Right lobe of liver (tissue), 6 donors: ENCODE results near the gene SMPD1. TPM values are rescaled to one million over a fixed set of nuclear protein-coding genes. Genes with fewer than 3 reads are reported as not detected.

Experiments
- ATAC-seq, 4 donors: fragments of 200-7000 bp; cut with Tn5 transposase; one replicate each; pipeline ENCODE4 v1.9.1; 2020; ENCODE audit warnings: mild to moderate bottlenecking in 4 of 4, moderate library complexity in 4 of 4
- DNase-seq, 3 donors: peaks; one replicate each; pipeline ENCODE4 v3.0.0-alpha.2; 2020
- H3K27ac ChIP-seq, 3 donors: fragments of 200-600 bp; one replicate each; pipeline ENCODE4 v1.8.0; 2022
- H3K27me3 ChIP-seq, 2 donors: fragments of 200-600 bp; one replicate each; pipeline ENCODE4 v1.8.0; 2022
- H3K36me3 ChIP-seq, 4 donors: fragments of 200-600 bp; sonication (generic) in 1 of 4; one replicate each; pipeline versions ENCODE4 v1.5.1 to v1.8.0; 2017 to 2022; ENCODE audit warnings: control low read depth in 1 of 4
- H3K4me1 ChIP-seq, 4 donors: fragments of 200-600 bp; sonication (generic) in 1 of 4; one replicate each; pipeline versions ENCODE4 v1.5.1 to v1.8.0; 2017 to 2022; ENCODE audit warnings: control low read depth in 1 of 4
- H3K4me3 ChIP-seq, 3 donors: fragments of 200-600 bp; one replicate each; pipeline ENCODE4 v1.8.0; 2022
- H3K9me3 ChIP-seq, 4 donors: fragments of 200-600 bp; sonication (generic) in 1 of 4; one replicate each; pipeline versions ENCODE4 v1.5.1 to v1.8.0; 2017 to 2022; ENCODE audit warnings: control low read depth in 1 of 4
- CTCF ChIP-seq, 4 donors: fragments of 200-600 bp in 3 of 4; fragments of 450-650 bp in 1 of 4; IDR thresholded peaks; one replicate each; pipeline versions ENCODE4 v1.5.1 to v1.8.0; 2016 to 2022; ENCODE audit warnings: antibody characterized with exemption in 4 of 4, mild to moderate bottlenecking in 2 of 4
- POLR2A ChIP-seq: fragments of 450-650 bp; IDR thresholded peaks from one replicate; pipeline ENCODE4 v1.6.1; 2017; ENCODE audit warnings: antibody characterized with exemption, mild to moderate bottlenecking
- WGBS: methylation state at CpG from one replicate; pipeline ENCODE4 v1.1.6; 2018; ENCODE audit warnings: low coverage, low lambda C conversion rate; ENCODE audit not compliant: insufficient coverage; ENCODE audit errors: missing lambda C conversion rate; 5-methylcytosine and 5-hydroxymethylcytosine counted together
- intact Hi-C, 2 donors: fragments of 100-400 bp; cut with DNase I; formaldehyde crosslinking; loops; one replicate each; pipeline versions ENCODE4 v1.11.2 to v1.14.1; 2022
- total RNA-seq, 6 experiments: library from RNA; depleted of rRNA in 2 of 6; stranded (reverse); fragments of >200 nt in 2 of 6; fragmentation: NEBNext Ultra II Directional in 3 of 6; extraction: Animal tissue kit (Norgen Biotek cat#: 25700) in 3 of 6; gene quantifications; one replicate each; pipeline versions ENCODE4 v1.1.0 to v1.2.4, GENCODE V29; 2016 to 2023
- donor health status: DM: no; HTN: yes; CAD: no.
- donor health status: DM: no; HTN: no; CAD: no.
- donor health status: DM: no; HTN: no; CAD: no.
- donor health status: DM: no; HTN: yes; CAD: no.
- donor health status: DM: no; HTN: yes; CAD: no.

The SMPD1 gene
- total RNA-seq, 6 experiments from 2014 or later, result 45.3 to 77.9 (median 57.3) TPM

GRCh38 chr11:6410695-6411430 is 20.6 kb downstream of the SMPD1 start:
- TF ChIP-seq CTCF (IDR thresholded peaks at IDR 0.05) (no peak), POLR2A (no peak)
- no peak overlapping the region for H3K27ac ChIP-seq

GRCh38 chr11:6411594-6412031 is 21.3 kb downstream of the SMPD1 start:
- Histone ChIP-seq H3K4me3 (no peak overlapping the region), H3K27ac (no peak overlapping the region), H3K9me3 (no peaks in the 10 kb centered on the region), H3K4me1 (no peaks in the 10 kb centered on the region), H3K27me3 (no peaks in the 10 kb centered on the region), H3K36me3 (no peaks in the 10 kb centered on the region)
- intact Hi-C loops, result no loop called here
- DNase-seq (no peak), ATAC-seq (no peak)
- TF ChIP-seq CTCF (IDR thresholded peaks at IDR 0.05), result no peak
- TF ChIP-seq POLR2A, result no peak
- WGBS, result 93% methylated on average over 3 of the region's 10 CpGs

More at GRCh38 chr11:6410695-6411430, 20.6 kb downstream of the SMPD1 start:
- WGBS, result 90% methylated on average over 2 of the region's 23 CpGs
- ATAC-seq (peak in 1 of 4 donors; percentile 12), DNase-seq (no peak)
- H3K27me3 ChIP-seq, result no peaks in the 10 kb centered on the region
- H3K4me1 ChIP-seq, result no peaks in the 10 kb centered on the region
- no peak overlapping the region for H3K4me3 ChIP-seq
- no peaks in the 10 kb centered on the region for H3K9me3 ChIP-seq
- intact Hi-C loops, result no loop called here
- no peaks in the 10 kb centered on the region for H3K36me3 ChIP-seq

DNA sequence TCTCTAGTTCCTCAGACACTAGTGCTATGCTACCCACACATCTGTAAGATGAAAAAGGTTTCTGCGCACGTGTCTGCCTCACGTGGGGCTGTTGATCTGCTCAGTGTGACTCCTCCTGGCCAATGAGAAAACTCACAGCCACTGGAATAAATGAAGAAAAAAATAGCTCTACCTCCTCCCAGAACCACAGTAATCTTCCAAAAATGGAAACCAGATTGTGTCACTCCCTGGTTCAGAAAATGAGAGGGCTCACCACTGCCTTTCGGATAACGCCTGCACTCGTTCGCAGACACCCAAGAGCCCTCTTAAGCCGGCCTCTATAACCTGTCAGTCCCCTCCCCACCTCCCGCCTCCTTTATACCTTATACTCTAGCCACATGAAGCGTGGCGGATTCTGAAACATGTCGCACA is 23.5 kb downstream of the SMPD1 start:
- H3K36me3 ChIP-seq, result no peaks in the 10 kb centered on the region
- TF ChIP-seq CTCF (IDR thresholded peaks at IDR 0.05) (no peak), POLR2A (no peak)
- DNase-seq (no peak), ATAC-seq (no peak)
- no peak overlapping the region for H3K27ac ChIP-seq
- H3K9me3 ChIP-seq, result no peaks in the 10 kb centered on the region
- intact Hi-C loops, result no loop called here
- 94% methylated on average over 11 of the region's 12 CpGs for WGBS
- no peak overlapping the region for H3K4me3 ChIP-seq
- no peaks in the 10 kb centered on the region for H3K4me1 ChIP-seq
- H3K27me3 ChIP-seq, result no peaks in the 10 kb centered on the region

DNA sequence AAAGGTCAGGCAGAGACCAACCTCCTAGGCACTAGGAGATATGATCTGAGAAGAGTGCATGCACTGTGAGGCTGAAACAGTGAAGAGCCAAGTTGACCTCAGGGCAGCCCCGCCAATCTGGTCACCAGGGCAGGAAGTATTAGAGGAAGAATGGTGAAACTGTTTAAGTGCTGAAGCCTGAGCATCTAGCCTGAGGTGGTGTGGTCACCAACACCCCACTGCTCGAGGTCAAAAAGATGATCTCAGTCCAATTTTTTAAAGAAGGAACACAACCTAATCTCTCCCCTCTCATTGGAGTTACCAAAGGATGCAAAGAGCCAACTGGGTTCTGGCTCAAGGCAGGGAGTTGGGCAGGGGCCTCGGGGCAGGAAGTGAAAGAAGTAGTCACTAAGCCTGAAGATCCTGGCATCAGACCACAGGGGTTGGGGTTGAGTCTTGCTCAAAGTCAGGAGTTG is 24.6 kb downstream of the SMPD1 start:
- 59% methylated on average over 3 of the region's 3 CpGs for WGBS
- intact Hi-C loops, result no loop called here
- H3K27ac ChIP-seq, result no peak overlapping the region
- ATAC-seq (peak in 2 of 4 donors; percentile 5 to 10), DNase-seq (no peak)
- no peaks in the 10 kb centered on the region for H3K36me3 ChIP-seq
- no peak overlapping the region for H3K4me3 ChIP-seq
- TF ChIP-seq POLR2A (no peak), CTCF (IDR thresholded peaks at IDR 0.05) (no peak)
- no peaks in the 10 kb centered on the region for H3K27me3 ChIP-seq
- peaks cover 0 to 5% (median 2%) of the 10 kb centered on the region in 4 donors for H3K4me1 ChIP-seq
- no peaks in the 10 kb centered on the region for H3K9me3 ChIP-seq
